B cell (primary cell): ENCODE data around the gene ANKS1B. TPM values are rescaled to one million over a fixed set of nuclear protein-coding genes. Genes with fewer than 3 reads are reported as not detected.

Experiments
- ATAC-seq: fragments of 200-7000 bp; cut with Tn5 transposase; one replicate; pipeline ENCODE4 v1.10.0; 2021; ENCODE audit warnings: low read depth, mild to moderate bottlenecking, moderate number of reproducible peaks, moderate library complexity
- CTCF ChIA-PET: fragments of 350-600 bp; sonication (Branson Sonifier 250); formaldehyde crosslinking; loops from one replicate; lab custom pipeline; 2021; ENCODE audit warnings: antibody characterized with exemption, inconsistent platforms; lab: Charles Lee
- POLR2A ChIA-PET: fragments of 350-600 bp; sonication (Branson Sonifier 250); formaldehyde crosslinking; loops from one replicate; lab custom pipeline; 2021; ENCODE audit warnings: antibody characterized with exemption; lab: Charles Lee
- DNase-seq: peaks from one replicate; pipeline ENCODE4 v3.0.0; 2013
- H2AFZ ChIP-seq: 2 replicates; pipeline ENCODE4 v1.6.1; 2012; ENCODE audit warnings: mild to moderate bottlenecking, low read depth, low read length; ENCODE audit not compliant: insufficient read depth, poor library complexity, severe bottlenecking
- H3K27ac ChIP-seq, 2 donors: 1 replicate in 1 of 2; 2 replicates in 1 of 2; pipeline ENCODE4 v1.5.1; 2012 to 2013; ENCODE audit warnings: low read length in 2 of 2, mild to moderate bottlenecking in 2 of 2, moderate library complexity in 1 of 2
- H3K27me3 ChIP-seq, 4 experiments: fragments of 200-600 bp in 1 of 4; sonication (generic) in 1 of 4; replicated peaks in 1 of 4; 1 replicate in 2 of 4; 2 replicates in 2 of 4; pipeline versions ENCODE4 v1.6.1 to v1.7.0; 2013 to 2016; ENCODE audit warnings: low read length in 3 of 4, mild to moderate bottlenecking in 2 of 4, mixed read lengths in 1 of 4, moderate library complexity in 1 of 4; ENCODE audit not compliant: insufficient read depth in 4 of 4, control insufficient read depth in 3 of 4; ENCODE audit errors: control extremely low read depth in 1 of 4
- H3K36me3 ChIP-seq, 2 experiments: replicated peaks in 1 of 2; 1 replicate in 1 of 2; 2 replicates in 1 of 2; pipeline versions ENCODE4 v1.6.1 to v1.7.1; 2013; ENCODE audit warnings: low read length in 1 of 2; ENCODE audit not compliant: insufficient read depth in 2 of 2, control insufficient read depth in 1 of 2; ENCODE audit errors: control extremely low read depth in 1 of 2, extremely low read depth in 1 of 2
- H3K4me1 ChIP-seq, 2 donors: fragments of 200-600 bp in 1 of 2; sonication (generic) in 1 of 2; 1 replicate in 1 of 2; 2 replicates in 1 of 2; pipeline versions ENCODE4 v1.5.1 to v1.6.1; 2013 to 2017; ENCODE audit warnings: low read length in 2 of 2; ENCODE audit not compliant: control insufficient read depth in 2 of 2, insufficient read depth in 2 of 2
- H3K4me2 ChIP-seq: replicated peaks from 2 replicates; pipeline ENCODE3; 2012; ENCODE audit warnings: mild to moderate bottlenecking, low read depth, low read length; ENCODE audit not compliant: poor library complexity, severe bottlenecking
- H3K4me3 ChIP-seq, 5 experiments: fragments of 200-600 bp in 1 of 5; sonication (generic) in 1 of 5; 1 replicate in 3 of 5; 2 replicates in 2 of 5; pipeline versions ENCODE4 v1.5.1 to v1.7.0; 2011 to 2016; ENCODE audit warnings: low read length in 4 of 5, mild to moderate bottlenecking in 4 of 5, low read depth in 2 of 5, control low read depth in 1 of 5, moderate library complexity in 1 of 5; ENCODE audit not compliant: insufficient read depth in 1 of 5; ENCODE audit errors: control extremely low read depth in 1 of 5, extremely low read depth in 1 of 5
- H3K79me2 ChIP-seq: fragments of 200-600 bp; sonication (generic); one replicate; pipeline ENCODE4 v1.6.0; 2016; ENCODE audit warnings: low read length; ENCODE audit not compliant: control insufficient read depth, insufficient read depth
- H3K9ac ChIP-seq: fragments of 200-600 bp; sonication (generic); 2 replicates; pipeline ENCODE4 v1.6.1; 2017; ENCODE audit warnings: mild to moderate bottlenecking, low read length, moderate library complexity
- H3K9me3 ChIP-seq, 3 donors: one replicate each; pipeline versions ENCODE4 v1.6.1 to v1.7.1; 2013; ENCODE audit warnings: low read length in 2 of 3; ENCODE audit not compliant: control insufficient read depth in 2 of 3, insufficient read depth in 1 of 3; ENCODE audit errors: control extremely low read depth in 1 of 3
- H4K20me1 ChIP-seq: 2 replicates; pipeline ENCODE4 v1.6.0; 2012; ENCODE audit warnings: mild to moderate bottlenecking, low read length; ENCODE audit not compliant: insufficient read depth, control insufficient read depth, poor library complexity, severe bottlenecking
- H3K27ac Mint-ChIP-seq: one replicate; pipeline ENCODE4 v1.8.0; 2021; ENCODE audit warnings: mixed read lengths
- H3K27me3 Mint-ChIP-seq: one replicate; pipeline ENCODE4 v1.8.0; 2021; ENCODE audit warnings: mixed read lengths
- H3K4me1 Mint-ChIP-seq: one replicate; pipeline ENCODE4 v1.8.0; 2021; ENCODE audit warnings: mixed read lengths
- H3K4me3 Mint-ChIP-seq: one replicate; pipeline ENCODE4 v1.8.0; 2021; ENCODE audit warnings: mixed read lengths
- H3K9me3 Mint-ChIP-seq: one replicate; pipeline ENCODE4 v1.8.0; 2022; ENCODE audit warnings: mixed read lengths; ENCODE audit not compliant: insufficient read depth
- CTCF ChIP-seq: fragments of 200-600 bp; IDR thresholded peaks from one replicate; pipeline ENCODE4 v1.8.0; 2022; ENCODE audit warnings: antibody characterized with exemption, mild to moderate bottlenecking
- EZH2 ChIP-seq: IDR thresholded peaks from 2 replicates; pipeline ENCODE4 v1.6.1; 2012; ENCODE audit warnings: borderline replicate concordance, low read depth, mild to moderate bottlenecking, moderate library complexity, low read length; ENCODE audit not compliant: insufficient read depth, poor library complexity, severe bottlenecking
- WGBS: methylation state at CpG from one replicate; pipeline ENCODE4 v1.1.5; 2013; ENCODE audit warnings: missing lambda C conversion rate; ENCODE audit not compliant: insufficient coverage; 5-methylcytosine and 5-hydroxymethylcytosine counted together
- intact Hi-C: fragments of 100-400 bp; cut with micrococcal nuclease; formaldehyde crosslinking; loops from one replicate; pipeline ENCODE4 v1.10.0; 2022
- polyA plus RNA-seq: library from polyadenylated mRNA; depleted of rRNA; stranded (reverse); fragments of >200 nt; gene quantifications from 2 replicates; pipeline ENCODE4 v1.2.3, GENCODE V29; 2012
- total RNA-seq, 2 donors: library from RNA; stranded (reverse); fragments of 120-200 nt in 1 of 2; gene quantifications; 1 replicate in 1 of 2; 2 replicates in 1 of 2; pipeline versions ENCODE4 v1.2.3 to v1.2.4, GENCODE V29; 2013 to 2022

ANKS1B gene
- total and polyA plus RNA-seq, 2 donors (not counting 1 experiment from before 2014, with no cell fraction given), result not detected

- intact Hi-C loops, result no loop called here
- POLR2A ChIA-PET, result no interaction called here
- DNase-seq, result no peak
Measured at GRCh38 chr12:99915251-99916082, 69.3 kb downstream of the ANKS1B start.

More at GRCh38 chr12:99915251-99916082, 69.3 kb downstream of the ANKS1B start:
- Mint-ChIP-seq H3K4me1 (no peaks in the 10 kb centered on the region), H3K27ac (no peak overlapping the region), H3K9me3 (no peaks in the 10 kb centered on the region), H3K27me3 (no peaks in the 10 kb centered on the region), H3K4me3 (no peak overlapping the region)
- no peak for ATAC-seq
- 87% methylated on average over 5 of the region's 6 CpGs for WGBS
- Histone ChIP-seq H3K27ac (no peak overlapping the region), H3K4me3 (no peak overlapping the region), H3K79me2 (no peaks in the 10 kb centered on the region), H3K9ac (no peak overlapping the region), H2AFZ (no peak overlapping the region), H3K4me2 (no peak overlapping the region), H4K20me1 (no peaks in the 10 kb centered on the region), H3K36me3 (no peaks in the 10 kb centered on the region), H3K27me3 (no peaks in the 10 kb centered on the region), H3K9me3 (no peaks in the 10 kb centered on the region), H3K4me1 (no peaks in the 10 kb centered on the region)
- TF ChIP-seq EZH2, result no peak
- no peak for TF ChIP-seq CTCF
- CTCF ChIA-PET, result no interaction called here
